ENCODE data around the gene TCTN3. TPM values are rescaled to one million over a fixed set of nuclear protein-coding genes. Genes with fewer than 3 reads are reported as not detected.
A peak's percentile ranks its signal among the peaks of the same experiment; 100 is the strongest.

The TCTN3 gene
- total and polyA plus RNA-seq, 2 of the 13 experiments (the other 11 are each of a cell fraction or from before 2014, with no cell fraction given), result 53.3 to 60.0 TPM

DNA sequence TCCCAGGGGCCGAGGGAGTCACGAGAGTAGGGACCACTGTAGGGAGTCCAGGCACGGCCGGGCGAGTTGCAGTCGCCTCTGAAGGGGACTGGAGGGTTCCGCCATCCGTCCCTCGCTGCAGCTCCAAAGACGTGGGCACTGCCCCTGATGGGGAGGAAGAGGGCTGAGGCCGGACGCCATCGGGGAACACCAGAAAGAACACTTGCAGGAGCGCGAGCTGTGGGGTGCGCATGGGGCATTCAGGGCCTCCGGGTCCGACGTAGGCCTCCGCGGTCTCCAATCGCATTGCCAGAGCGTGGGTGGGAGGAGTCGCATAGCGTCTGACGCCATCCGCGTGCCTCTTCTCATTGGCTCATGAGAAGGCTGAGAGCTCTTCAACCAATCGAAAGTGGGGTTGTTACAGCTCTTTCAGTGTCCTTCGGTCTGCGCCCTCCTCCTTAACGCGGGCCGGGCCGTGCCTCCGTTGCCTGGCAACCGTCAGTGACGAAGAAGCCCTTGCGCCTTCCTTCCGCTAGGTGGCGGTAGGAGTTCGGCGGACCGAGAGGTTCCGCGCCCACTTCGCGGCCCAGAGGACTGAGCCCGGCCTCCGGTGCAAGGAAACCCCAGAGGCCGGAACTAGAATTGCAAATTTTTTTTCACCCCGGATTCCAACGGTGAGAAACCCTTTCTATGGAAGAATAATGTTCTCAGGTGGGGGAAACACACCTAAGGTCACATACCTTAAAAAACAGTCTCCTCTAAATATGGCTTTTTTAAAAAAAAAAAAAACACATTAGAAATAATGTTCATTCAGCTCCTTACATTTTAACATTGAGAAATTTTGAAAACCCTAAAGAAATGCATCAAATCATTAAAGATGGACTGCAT, at the start of gene TCTN3 (continued):
- TF ChIP-seq ZSCAN22 (CRISPR knock-in tag; IDR thresholded peaks at IDR 0.05) (no peak), NR2C2 (CRISPR knock-in tag; IDR thresholded peaks at IDR 0.05; ENCODE audit: borderline replicate concordance) (peak; percentile 3; the same call in 1 of the 2 replicates), MEIS1 (CRISPR knock-in tag; IDR thresholded peaks at IDR 0.05; ENCODE audit: borderline replicate concordance) (peak; percentile 51; the same call in 1 of the 2 replicates), MIXL1 (CRISPR knock-in tag; IDR thresholded peaks at IDR 0.05) (no peak; the same call in 1 of the 2 replicates), JUN (CRISPR knock-in tag; IDR thresholded peaks at IDR 0.05) (no peak), KAT8 (CRISPR knock-in tag; IDR thresholded peaks at IDR 0.05) (peak; percentile 83), RCOR2 (CRISPR knock-in tag; IDR thresholded peaks at IDR 0.05) (peak; percentile 88), SRSF1 (optimal IDR thresholded peaks at IDR 0.05; ENCODE audit: low read depth, low read length) (no peak), GPBP1L1 (CRISPR knock-in tag; IDR thresholded peaks at IDR 0.05) (no peak), DNMT1 (CRISPR knock-in tag; IDR thresholded peaks at IDR 0.05) (no peak), MYNN (CRISPR knock-in tag; IDR thresholded peaks at IDR 0.05; ENCODE audit: low read depth) (no peak), SP1 (IDR thresholded peaks at IDR 0.05) (no peak), SP1 (CRISPR knock-in tag; IDR thresholded peaks at IDR 0.05) (peak; percentile 82), SRSF9 (IDR thresholded peaks at IDR 0.05; ENCODE audit: borderline replicate concordance, insufficient read depth, low read depth, low read length, poor library complexity, severe bottlenecking) (no peak), HIVEP1 (CRISPR knock-in tag; IDR thresholded peaks at IDR 0.05) (no peak; the same call in 1 of the 2 replicates), CBX5 (CRISPR knock-in tag; IDR thresholded peaks at IDR 0.05; ENCODE audit: borderline replicate concordance) (peak; percentile 82; the same call in 1 of the 2 replicates), ZMAT5 (CRISPR knock-in tag; IDR thresholded peaks at IDR 0.05; ENCODE audit: borderline replicate concordance, low read depth) (no peak), GTF3A (CRISPR knock-in tag; conservative IDR thresholded peaks at IDR 0.05) (no peak)
- TF ChIP-seq, protein P1, sequence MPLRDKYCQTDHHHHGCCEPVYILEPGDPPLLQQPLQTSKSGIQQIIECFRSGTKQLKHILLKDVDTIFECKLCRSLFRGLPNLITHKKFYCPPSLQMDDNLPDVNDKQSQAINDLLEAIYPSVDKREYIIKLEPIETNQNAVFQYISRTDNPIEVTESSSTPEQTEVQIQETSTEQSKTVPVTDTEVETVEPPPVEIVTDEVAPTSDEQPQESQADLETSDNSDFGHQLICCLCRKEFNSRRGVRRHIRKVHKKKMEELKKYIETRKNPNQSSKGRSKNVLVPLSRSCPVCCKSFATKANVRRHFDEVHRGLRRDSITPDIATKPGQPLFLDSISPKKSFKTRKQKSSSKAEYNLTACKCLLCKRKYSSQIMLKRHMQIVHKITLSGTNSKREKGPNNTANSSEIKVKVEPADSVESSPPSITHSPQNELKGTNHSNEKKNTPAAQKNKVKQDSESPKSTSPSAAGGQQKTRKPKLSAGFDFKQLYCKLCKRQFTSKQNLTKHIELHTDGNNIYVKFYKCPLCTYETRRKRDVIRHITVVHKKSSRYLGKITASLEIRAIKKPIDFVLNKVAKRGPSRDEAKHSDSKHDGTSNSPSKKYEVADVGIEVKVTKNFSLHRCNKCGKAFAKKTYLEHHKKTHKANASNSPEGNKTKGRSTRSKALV (CRISPR knock-in tag; IDR thresholded peaks at IDR 0.05), result 0 out of 2 replicates have a peak, but pooled peaks have one; percentile 45
- TF ChIP-seq, protein P2, sequence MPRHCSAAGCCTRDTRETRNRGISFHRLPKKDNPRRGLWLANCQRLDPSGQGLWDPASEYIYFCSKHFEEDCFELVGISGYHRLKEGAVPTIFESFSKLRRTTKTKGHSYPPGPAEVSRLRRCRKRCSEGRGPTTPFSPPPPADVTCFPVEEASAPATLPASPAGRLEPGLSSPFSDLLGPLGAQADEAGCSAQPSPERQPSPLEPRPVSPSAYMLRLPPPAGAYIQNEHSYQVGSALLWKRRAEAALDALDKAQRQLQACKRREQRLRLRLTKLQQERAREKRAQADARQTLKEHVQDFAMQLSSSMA (CRISPR knock-in tag; IDR thresholded peaks at IDR 0.05), result no peak
- TF ChIP-seq, protein P3, sequence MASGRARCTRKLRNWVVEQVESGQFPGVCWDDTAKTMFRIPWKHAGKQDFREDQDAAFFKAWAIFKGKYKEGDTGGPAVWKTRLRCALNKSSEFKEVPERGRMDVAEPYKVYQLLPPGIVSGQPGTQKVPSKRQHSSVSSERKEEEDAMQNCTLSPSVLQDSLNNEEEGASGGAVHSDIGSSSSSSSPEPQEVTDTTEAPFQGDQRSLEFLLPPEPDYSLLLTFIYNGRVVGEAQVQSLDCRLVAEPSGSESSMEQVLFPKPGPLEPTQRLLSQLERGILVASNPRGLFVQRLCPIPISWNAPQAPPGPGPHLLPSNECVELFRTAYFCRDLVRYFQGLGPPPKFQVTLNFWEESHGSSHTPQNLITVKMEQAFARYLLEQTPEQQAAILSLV (CRISPR knock-in tag; IDR thresholded peaks at IDR 0.05; ENCODE audit: borderline replicate concordance), result peak; percentile 80; the same call in 1 of the 2 replicates
- TF ChIP-seq, protein P4, sequence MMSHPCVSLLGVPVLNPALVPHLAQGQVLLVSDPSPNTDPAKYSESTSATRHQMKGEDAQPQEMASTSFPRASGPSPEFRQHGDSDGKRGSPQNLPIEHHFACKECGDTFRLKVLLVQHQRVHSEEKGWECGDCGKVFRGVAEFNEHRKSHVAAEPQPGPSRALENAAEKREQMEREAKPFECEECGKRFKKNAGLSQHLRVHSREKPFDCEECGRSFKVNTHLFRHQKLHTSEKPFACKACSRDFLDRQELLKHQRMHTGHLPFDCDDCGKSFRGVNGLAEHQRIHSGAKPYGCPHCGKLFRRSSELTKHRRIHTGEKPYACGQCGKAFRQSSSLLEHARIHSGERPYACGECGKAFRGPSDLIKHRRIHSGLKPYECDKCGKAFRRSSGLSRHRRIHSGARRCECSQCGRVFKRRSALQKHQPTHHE (CRISPR knock-in tag; IDR thresholded peaks at IDR 0.05; ENCODE audit: borderline replicate concordance), result peak; percentile 40; the same call in 1 of the 2 replicates

All from HepG2 (cell line).